Islet precursor cell (in vitro differentiated cells): ENCODE measurements around the gene PITPNC1.
"Not testable (repeated sequence)": the region's sequence is repeated elsewhere in the genome, so short reads cannot be mapped to it uniquely, and the experiment has no call there.

Experiments used
- DNase-seq: peaks from one replicate; pipeline ENCODE4 v3.0.0-alpha.2; 2018

The PITPNC1 gene

GRCh38 chr17:67401598-67402504 is 24.8 kb downstream of the PITPNC1 start:
- DNase-seq: no peak

GRCh38 chr17:67403065-67403464 is 26.0 kb downstream of the PITPNC1 start:
- DNase-seq: no peak

- no peak for DNase-seq
Measured at GRCh38 chr17:67403483-67403882, 26.4 kb downstream of the PITPNC1 start.

GRCh38 chr17:67408455-67408830 is 31.4 kb downstream of the PITPNC1 start:
- not testable (repeated sequence) for DNase-seq

GRCh38 chr17:67411397-67411796 is 34.3 kb downstream of the PITPNC1 start:
- no peak for DNase-seq

GRCh38 chr17:67412032-67412431 is 35.0 kb downstream of the PITPNC1 start:
- no peak for DNase-seq

GRCh38 chr17:67412941-67413340 is 35.9 kb downstream of the PITPNC1 start:
- DNase-seq: no peak

GRCh38 chr17:67413388-67413787 is 36.3 kb downstream of the PITPNC1 start:
- DNase-seq: no peak

- no peak for DNase-seq
Measured at GRCh38 chr17:67414130-67414529, 37.0 kb downstream of the PITPNC1 start.

- DNase-seq: no peak
Measured at GRCh38 chr17:67414559-67414958, 37.5 kb downstream of the PITPNC1 start.

GRCh38 chr17:67415291-67415690 is 38.2 kb downstream of the PITPNC1 start:
- no peak for DNase-seq

GRCh38 chr17:67417507-67417906 is 40.4 kb downstream of the PITPNC1 start:
- no peak for DNase-seq

GRCh38 chr17:67420994-67421393 is 43.9 kb downstream of the PITPNC1 start:
- DNase-seq: no peak

GRCh38 chr17:67421869-67422273 is 44.8 kb downstream of the PITPNC1 start:
- DNase-seq: peak; percentile 82

- not testable (repeated sequence) for DNase-seq
Measured at GRCh38 chr17:67422296-67422695, 45.2 kb downstream of the PITPNC1 start.

GRCh38 chr17:67422897-67423296 is 45.8 kb downstream of the PITPNC1 start:
- no peak for DNase-seq

- no peak for DNase-seq
Measured at GRCh38 chr17:67425571-67426160, 48.6 kb downstream of the PITPNC1 start.

- no peak for DNase-seq
Measured at GRCh38 chr17:67427424-67427823, 50.3 kb downstream of the PITPNC1 start.

- not testable (repeated sequence) for DNase-seq
Measured at GRCh38 chr17:67430515-67430914, 53.4 kb downstream of the PITPNC1 start.

- DNase-seq: no peak
Measured at GRCh38 chr17:67431249-67432015, 54.4 kb downstream of the PITPNC1 start.

- peak; percentile 83 for DNase-seq
Measured at GRCh38 chr17:67433248-67433924, 56.3 kb downstream of the PITPNC1 start.

GRCh38 chr17:67434061-67434525 is 57.0 kb downstream of the PITPNC1 start:
- DNase-seq: peak; percentile 61

GRCh38 chr17:67435122-67435521 is 58.0 kb downstream of the PITPNC1 start:
- DNase-seq: no peak
